Superior temporal gyrus (tissue), 1 donor: ENCODE measurements around the gene SELENOO.
A peak's percentile ranks its signal among the peaks of the same experiment; 100 is the strongest.

Experiments used
- DNase-seq: peaks from one replicate; pipeline ENCODE4 v3.0.0-alpha.2; 2016; ENCODE audit errors: extremely low spot score

SELENOO gene

GRCh38 chr22:50238755-50239154, 37.9 kb downstream of the SELENOO start:
- no peak for DNase-seq

- DNase-seq, result no peak
Observed at GRCh38 chr22:50242406-50242949, 41.7 kb downstream of the SELENOO start.

- DNase-seq, result no peak
Observed at GRCh38 chr22:50243685-50244419, 43.0 kb downstream of the SELENOO start.

- DNase-seq, result peak; percentile 98
Observed at GRCh38 chr22:50244420-50245213, 43.8 kb downstream of the SELENOO start, which contains the start of gene TUBGCP6. TSS of gene TUBGCP6 (minus strand) at chr22:50245023. CDS start at chr22:50244459, 564 bp downstream.

GRCh38 chr22:50245214-50246072, 44.6 kb downstream of the SELENOO start:
- DNase-seq, result no peak

GRCh38 chr22:50246242-50247175, 45.7 kb downstream of the SELENOO start:
- no peak for DNase-seq

- no peak for DNase-seq
Observed at GRCh38 chr22:50247748-50248147, 46.9 kb downstream of the SELENOO start.

- DNase-seq, result no peak
Observed at GRCh38 chr22:50248196-50249081, 47.6 kb downstream of the SELENOO start.

- DNase-seq, result no peak
Observed at GRCh38 chr22:50249341-50250248, 48.8 kb downstream of the SELENOO start.

- no peak for DNase-seq
Observed at GRCh38 chr22:50250249-50250554, 49.4 kb downstream of the SELENOO start.

GRCh38 chr22:50250555-50251476, 50.0 kb downstream of the SELENOO start, which contains the start of gene HDAC10:
TSS of gene HDAC10 (minus strand) at chr22:50251265. CDS start at chr22:50251032, 233 bp downstream.
- DNase-seq, result no peak

- DNase-seq, result no peak
Observed at GRCh38 chr22:50251477-50252081, 50.8 kb downstream of the SELENOO start.

GRCh38 chr22:50252082-50253045, 51.6 kb downstream of the SELENOO start:
- DNase-seq, result no peak

- no peak for DNase-seq
Observed at GRCh38 chr22:50253046-50253915, 52.5 kb downstream of the SELENOO start.

GRCh38 chr22:50253941-50254340, 53.1 kb downstream of the SELENOO start:
- no peak for DNase-seq
